LNCAP (cell line): ENCODE data around the gene IBTK.

Source experiments
- TF ChIP-seq, protein P1 (sequence below): fragments of 450-650 bp; IDR thresholded peaks from 2 replicates; pipeline ENCODE4 v1.5.1; 2017; ENCODE audit warnings: mild to moderate bottlenecking

The IBTK gene

GRCh38 chr6:82251942-82252341 lies 4.4 kb upstream of the IBTK start:
- TF ChIP-seq, protein P1, sequence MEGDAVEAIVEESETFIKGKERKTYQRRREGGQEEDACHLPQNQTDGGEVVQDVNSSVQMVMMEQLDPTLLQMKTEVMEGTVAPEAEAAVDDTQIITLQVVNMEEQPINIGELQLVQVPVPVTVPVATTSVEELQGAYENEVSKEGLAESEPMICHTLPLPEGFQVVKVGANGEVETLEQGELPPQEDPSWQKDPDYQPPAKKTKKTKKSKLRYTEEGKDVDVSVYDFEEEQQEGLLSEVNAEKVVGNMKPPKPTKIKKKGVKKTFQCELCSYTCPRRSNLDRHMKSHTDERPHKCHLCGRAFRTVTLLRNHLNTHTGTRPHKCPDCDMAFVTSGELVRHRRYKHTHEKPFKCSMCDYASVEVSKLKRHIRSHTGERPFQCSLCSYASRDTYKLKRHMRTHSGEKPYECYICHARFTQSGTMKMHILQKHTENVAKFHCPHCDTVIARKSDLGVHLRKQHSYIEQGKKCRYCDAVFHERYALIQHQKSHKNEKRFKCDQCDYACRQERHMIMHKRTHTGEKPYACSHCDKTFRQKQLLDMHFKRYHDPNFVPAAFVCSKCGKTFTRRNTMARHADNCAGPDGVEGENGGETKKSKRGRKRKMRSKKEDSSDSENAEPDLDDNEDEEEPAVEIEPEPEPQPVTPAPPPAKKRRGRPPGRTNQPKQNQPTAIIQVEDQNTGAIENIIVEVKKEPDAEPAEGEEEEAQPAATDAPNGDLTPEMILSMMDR: peak; percentile 34; the same call in 1 of the 2 replicates

GRCh38 chr6:82249381-82250253 lies 2.1 kb upstream of the IBTK start:
- TF ChIP-seq, protein P1: no peak

- TF ChIP-seq, protein P1: no peak
These were observed 760 bp upstream of the IBTK start for GRCh38 chr6:82248273-82248735.

DNA sequence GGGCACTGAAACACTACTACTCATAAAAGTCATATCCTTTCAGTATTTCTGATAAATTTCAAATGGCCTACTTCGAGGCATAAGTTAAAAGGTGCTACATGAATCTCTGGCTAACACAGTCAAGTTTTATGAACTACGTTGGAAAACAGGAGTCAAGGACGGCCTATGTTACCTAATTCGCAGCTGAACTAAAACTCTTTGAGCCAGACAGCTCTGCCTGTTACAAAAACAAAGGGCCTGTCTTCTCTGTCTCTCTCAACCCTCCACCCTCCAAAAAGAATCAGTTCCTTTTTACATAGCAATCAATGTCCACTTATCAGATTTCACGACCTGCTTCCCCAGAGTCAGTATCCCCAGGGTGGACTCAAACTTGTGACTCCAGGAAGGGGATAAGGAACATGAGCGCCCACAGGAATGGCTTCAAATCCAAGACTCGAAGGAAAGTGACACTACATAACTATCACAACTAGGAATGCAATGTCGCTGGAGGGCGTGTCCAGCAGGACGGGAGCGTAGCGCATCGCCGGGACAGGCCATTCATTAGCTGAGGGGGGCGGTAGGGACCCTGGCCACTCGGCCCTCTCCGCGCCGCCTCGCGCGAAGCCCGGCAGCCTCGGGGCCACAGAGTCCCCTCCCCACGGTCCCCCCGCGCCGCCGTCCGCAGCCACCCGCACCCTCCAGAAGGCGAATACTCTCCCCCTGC lies 591 bp downstream of the IBTK start:
- TF ChIP-seq, protein P1: no peak

DNA sequence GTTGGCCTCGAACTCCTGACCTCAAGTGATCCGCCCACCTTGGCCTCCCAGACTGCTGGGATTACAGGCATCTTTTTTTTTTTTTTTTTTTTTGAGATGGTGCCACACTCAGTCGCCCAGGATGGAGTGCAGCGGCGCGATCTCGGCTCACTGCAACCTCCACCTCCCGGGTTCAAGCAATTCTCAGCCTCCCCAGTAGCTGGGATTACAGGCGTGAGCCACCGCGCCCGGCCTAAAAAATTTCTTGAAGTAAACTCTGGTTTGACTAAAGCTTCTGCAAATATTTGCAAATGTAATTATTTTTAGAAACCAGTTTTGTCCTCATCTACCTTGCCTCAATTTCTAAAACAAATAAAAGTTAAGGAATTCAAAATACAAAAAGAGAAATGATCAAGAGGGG lies 1.2 kb downstream of the IBTK start:
- TF ChIP-seq, protein P1: no peak

DNA sequence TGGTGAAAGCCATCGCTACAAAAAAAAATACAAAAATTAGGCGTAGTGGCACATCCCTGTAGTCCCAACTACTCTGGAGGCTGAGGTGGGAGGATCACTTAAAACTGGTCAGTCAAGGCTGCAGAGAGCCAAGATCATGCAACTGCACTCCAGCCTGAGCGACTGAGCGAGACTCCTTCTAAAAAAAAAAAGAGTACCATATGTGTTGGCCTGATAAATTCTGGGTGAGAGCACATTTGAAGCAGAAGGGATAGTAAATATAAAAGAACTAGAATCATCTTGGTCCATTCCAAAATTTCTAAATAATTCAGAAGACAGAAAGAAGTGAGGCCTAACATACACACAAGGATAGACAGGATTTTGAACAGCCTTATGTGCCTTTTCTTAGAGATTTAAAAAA lies 2.2 kb downstream of the IBTK start:
- TF ChIP-seq, protein P1: no peak

DNA sequence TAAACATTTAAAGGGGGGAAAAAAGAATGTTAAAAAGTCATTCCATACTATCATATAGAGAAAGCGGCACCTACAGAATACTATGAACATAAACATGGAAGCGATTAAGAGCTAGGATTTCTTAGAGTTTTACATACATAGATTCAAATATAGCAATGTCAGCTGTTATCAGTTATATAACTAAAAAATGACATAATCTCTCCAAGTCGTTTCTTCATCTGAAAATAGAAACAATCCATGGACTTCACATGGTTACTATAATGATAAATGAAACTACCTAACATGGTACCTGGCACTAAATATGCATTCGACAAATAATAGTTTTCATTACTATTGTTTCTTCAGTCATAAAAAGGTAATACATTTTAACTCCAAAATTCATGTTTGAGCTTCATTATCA lies 3.7 kb downstream of the IBTK start:
- TF ChIP-seq, protein P1: no peak
